PC-9 (cell line): Measurements from ENCODE around the gene ADAD1. TPM values are rescaled to one million over a fixed set of nuclear protein-coding genes. Genes with fewer than 3 reads are reported as not detected.

Source experiments
- BruUV-seq: library from RNA; stranded (reverse); fragments of 400-500 nt; replicated peaks from 2 replicates; lab custom pipeline; 2021; lab: Mats Ljungman, UMichigan
- CTCF ChIA-PET: fragments of 300-600 bp; sonication (Branson Sonifier 250); formaldehyde crosslinking; loops from one replicate; lab custom pipeline; 2022; ENCODE audit warnings: antibody characterized with exemption; lab: Charles Lee
- POLR2A ChIA-PET: fragments of 300-600 bp; sonication (Branson Sonifier 250); formaldehyde crosslinking; loops from one replicate; lab custom pipeline; 2022; ENCODE audit warnings: antibody characterized with exemption; ENCODE audit not compliant: unreplicated experiment; lab: Charles Lee
- DNase-seq, 2 experiments: peaks; one replicate each; pipeline versions ENCODE4 v3.0.0 to v3.0.0-alpha.2; 2015 to 2022; ENCODE audit warnings: mixed read lengths in 1 of 2
- H2AFZ ChIP-seq: fragments of 200-600 bp; sonication (generic); 2 replicates; pipeline ENCODE4 v1.8.1; 2017; ENCODE audit warnings: antibody characterized with exemption
- H3F3A ChIP-seq: fragments of 200-600 bp; sonication (generic); 2 replicates; pipeline ENCODE4 v1.8.1; 2017; ENCODE audit warnings: antibody characterized with exemption, mild to moderate bottlenecking, low read depth; ENCODE audit not compliant: insufficient read depth
- H3K27ac ChIP-seq: fragments of 200-600 bp; sonication (generic); 2 replicates; pipeline ENCODE4 v1.6.1; 2016; ENCODE audit warnings: mixed run types
- H3K27me3 ChIP-seq: fragments of 200-600 bp; sonication (generic); 2 replicates; pipeline ENCODE4 v1.6.1; 2016; ENCODE audit warnings: low read depth, mixed run types; ENCODE audit not compliant: insufficient read depth
- H3K36me3 ChIP-seq: fragments of 200-600 bp; sonication (generic); 2 replicates; pipeline ENCODE4 v1.6.1; 2016; ENCODE audit warnings: low read depth, mixed run types
- H3K4me1 ChIP-seq: fragments of 200-600 bp; sonication (generic); replicated peaks from 2 replicates; pipeline ENCODE4 v1.6.1; 2016; ENCODE audit warnings: mixed run types; ENCODE audit not compliant: insufficient read depth
- H3K4me2 ChIP-seq: fragments of 200-600 bp; sonication (generic); 2 replicates; pipeline ENCODE4 v1.6.1; 2017; ENCODE audit warnings: mixed run types
- H3K4me3 ChIP-seq: fragments of 200-600 bp; sonication (generic); 2 replicates; pipeline ENCODE4 v1.6.1; 2016; ENCODE audit warnings: mixed run types
- H3K79me2 ChIP-seq: fragments of 200-600 bp; sonication (generic); 2 replicates; pipeline ENCODE4 v1.6.1; 2017; ENCODE audit warnings: low read depth, mixed run types
- H3K9me2 ChIP-seq: fragments of 200-600 bp; sonication (generic); 2 replicates; pipeline ENCODE4 v1.8.1; 2017; ENCODE audit warnings: mild to moderate bottlenecking; ENCODE audit not compliant: insufficient read depth
- H3K9me3 ChIP-seq: fragments of 200-600 bp; sonication (generic); 2 replicates; pipeline ENCODE4 v1.8.1; 2016; ENCODE audit warnings: low read depth; ENCODE audit not compliant: insufficient read depth
- H4K20me1 ChIP-seq: fragments of 200-600 bp; sonication (generic); 2 replicates; pipeline ENCODE4 v1.8.1; 2017; ENCODE audit not compliant: insufficient read depth
- EZH2 ChIP-seq: fragments of 200-600 bp; sonication (generic); IDR thresholded peaks from 2 replicates; pipeline ENCODE4 v1.8.0; 2017; ENCODE audit warnings: antibody characterized with exemption, low read depth
- intact Hi-C: fragments of 100-400 bp; cut with micrococcal nuclease; formaldehyde crosslinking; loops from one replicate; pipeline ENCODE4 v1.10.0; 2022; ENCODE audit not compliant: unreplicated experiment
- total RNA-seq: library from RNA; stranded (reverse); gene quantifications from 2 replicates; pipeline ENCODE4 v1.2.3, GENCODE V29; 2021
- TF ChIP-seq, protein P1 (sequence below): fragments of 200-600 bp; sonication (generic); conservative IDR thresholded peaks from 2 replicates; pipeline ENCODE4 v1.6.1; 2017; ENCODE audit warnings: mixed run types, antibody characterized with exemption, mild to moderate bottlenecking, moderate library complexity

Gene ADAD1
- total RNA-seq, 1 experiment from 2014 or later = not detected

DNA sequence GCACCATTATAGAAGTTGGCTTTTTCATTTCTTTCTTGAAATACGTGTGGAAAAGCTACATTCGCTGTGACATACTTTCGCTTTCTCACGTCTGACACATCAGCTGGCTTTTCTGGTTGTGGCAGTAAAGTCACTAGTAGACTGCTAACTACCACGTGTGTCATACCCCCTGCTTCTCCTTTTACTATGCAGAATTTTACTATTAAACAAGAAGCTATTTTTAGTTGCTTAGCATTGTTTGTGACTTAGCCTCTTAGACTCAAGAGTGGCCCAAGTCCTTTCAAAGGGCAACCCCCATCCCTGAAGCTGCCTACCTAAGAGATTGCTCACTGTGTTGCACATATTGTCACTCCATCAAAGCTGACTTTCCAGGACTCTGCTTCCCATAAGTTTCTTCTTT, 79.8 kb downstream of the ADAD1 start:
- Histone ChIP-seq H3K27ac (no peak overlapping the region), H4K20me1 (no peaks in the 10 kb centered on the region), H3K36me3 (no peaks in the 10 kb centered on the region), H2AFZ (peak overlapping the region; percentile 77), H3K4me3 (peak overlapping the region; percentile 57), H3K4me1 (peaks cover 6% of the 10 kb centered on the region), H3F3A (no peaks in the 10 kb centered on the region), H3K9me2 (no peaks in the 10 kb centered on the region), H3K9me3 (no peaks in the 10 kb centered on the region), H3K27me3 (no peaks in the 10 kb centered on the region), H3K79me2 (no peaks in the 10 kb centered on the region), H3K4me2 (peak overlapping the region; percentile 82)
- ChIA-PET POLR2A (no interaction called here), CTCF (no interaction called here)
- intact Hi-C loops = no loop called here
- DNase-seq = peak in 1 of 2 experiments; percentile 61
- no TSS peak for BruUV-seq
- TF ChIP-seq, protein P1, sequence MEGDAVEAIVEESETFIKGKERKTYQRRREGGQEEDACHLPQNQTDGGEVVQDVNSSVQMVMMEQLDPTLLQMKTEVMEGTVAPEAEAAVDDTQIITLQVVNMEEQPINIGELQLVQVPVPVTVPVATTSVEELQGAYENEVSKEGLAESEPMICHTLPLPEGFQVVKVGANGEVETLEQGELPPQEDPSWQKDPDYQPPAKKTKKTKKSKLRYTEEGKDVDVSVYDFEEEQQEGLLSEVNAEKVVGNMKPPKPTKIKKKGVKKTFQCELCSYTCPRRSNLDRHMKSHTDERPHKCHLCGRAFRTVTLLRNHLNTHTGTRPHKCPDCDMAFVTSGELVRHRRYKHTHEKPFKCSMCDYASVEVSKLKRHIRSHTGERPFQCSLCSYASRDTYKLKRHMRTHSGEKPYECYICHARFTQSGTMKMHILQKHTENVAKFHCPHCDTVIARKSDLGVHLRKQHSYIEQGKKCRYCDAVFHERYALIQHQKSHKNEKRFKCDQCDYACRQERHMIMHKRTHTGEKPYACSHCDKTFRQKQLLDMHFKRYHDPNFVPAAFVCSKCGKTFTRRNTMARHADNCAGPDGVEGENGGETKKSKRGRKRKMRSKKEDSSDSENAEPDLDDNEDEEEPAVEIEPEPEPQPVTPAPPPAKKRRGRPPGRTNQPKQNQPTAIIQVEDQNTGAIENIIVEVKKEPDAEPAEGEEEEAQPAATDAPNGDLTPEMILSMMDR = no peak
- no peak for TF ChIP-seq EZH2

DNA sequence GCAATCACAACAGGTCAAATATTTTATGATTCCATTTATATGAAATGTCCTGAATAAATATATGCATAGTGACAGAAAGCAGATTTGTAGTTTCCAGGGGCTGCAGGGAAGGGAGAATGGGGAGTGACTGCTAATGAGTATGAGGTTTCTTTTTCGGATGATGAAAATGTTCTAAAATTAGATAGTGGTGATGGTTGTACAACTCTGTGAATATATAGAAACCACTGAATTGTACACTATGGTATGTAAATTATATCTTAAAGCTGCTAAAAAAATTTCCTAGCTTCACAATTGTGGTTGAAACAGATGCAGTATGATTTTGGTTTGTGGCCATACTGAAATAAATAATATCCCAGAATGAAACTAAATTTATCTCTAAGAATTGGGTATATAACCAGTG, 90.6 kb downstream of the ADAD1 start:
- intact Hi-C loops = no loop called here
- Histone ChIP-seq H3K9me3 (no peaks in the 10 kb centered on the region), H3K9me2 (no peaks in the 10 kb centered on the region), H3K4me2 (no peak overlapping the region), H3K4me3 (no peak overlapping the region), H3K79me2 (no peaks in the 10 kb centered on the region), H2AFZ (no peak overlapping the region), H3F3A (no peaks in the 10 kb centered on the region), H4K20me1 (no peaks in the 10 kb centered on the region), H3K36me3 (no peaks in the 10 kb centered on the region), H3K27me3 (no peaks in the 10 kb centered on the region), H3K27ac (no peak overlapping the region), H3K4me1 (no peaks in the 10 kb centered on the region)
- BruUV-seq = no TSS peak
- TF ChIP-seq EZH2 = no peak
- TF ChIP-seq, protein P1 = no peak
- POLR2A ChIA-PET = no interaction called here
- CTCF ChIA-PET = no interaction called here
- DNase-seq = no peak

DNA sequence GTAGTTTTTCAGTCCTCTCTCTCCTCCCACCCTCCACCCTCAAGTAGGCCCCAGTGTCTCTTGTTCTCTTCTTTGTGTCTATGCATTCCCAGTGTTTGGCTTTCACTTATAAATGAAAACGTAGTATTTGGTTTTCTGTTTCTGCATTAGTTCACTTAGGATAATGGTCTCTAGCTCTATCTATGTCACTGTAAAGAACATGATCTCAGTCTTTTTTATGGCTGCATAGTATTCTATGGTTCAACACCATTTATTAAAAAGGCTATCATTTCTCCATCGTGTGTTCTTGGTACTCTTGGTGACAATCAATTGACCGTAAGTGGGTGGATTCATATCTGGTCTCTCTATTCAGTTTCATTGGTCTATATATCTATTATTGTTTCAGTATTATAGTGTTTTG, 96.4 kb downstream of the ADAD1 start:
- DNase-seq = no peak
- Histone ChIP-seq H3K4me1 (no peaks in the 10 kb centered on the region), H2AFZ (no peak overlapping the region), H4K20me1 (no peaks in the 10 kb centered on the region), H3F3A (no peaks in the 10 kb centered on the region), H3K79me2 (no peaks in the 10 kb centered on the region), H3K27me3 (no peaks in the 10 kb centered on the region), H3K27ac (no peak overlapping the region), H3K4me2 (no peak overlapping the region), H3K4me3 (no peak overlapping the region), H3K36me3 (no peaks in the 10 kb centered on the region), H3K9me2 (no peaks in the 10 kb centered on the region), H3K9me3 (no peaks in the 10 kb centered on the region)
- ChIA-PET POLR2A (no interaction called here), CTCF (no interaction called here)
- TF ChIP-seq, protein P1 = no peak
- no peak for TF ChIP-seq EZH2
- BruUV-seq = no TSS peak
- intact Hi-C loops = no loop called here
